ENCODE measurements around the gene PCBP3. TPM values are rescaled to one million over a fixed set of nuclear protein-coding genes. Genes with fewer than 3 reads are reported as not detected.

PCBP3 gene
- polyA plus RNA-seq, 1 donor from 2014 or later: 1.7 TPM

- TF ChIP-seq TAF1 (IDR thresholded peaks at IDR 0.05; ENCODE audit: low read depth): no peak
- TF ChIP-seq EZH2 (IDR thresholded peaks at IDR 0.05; ENCODE audit: borderline replicate concordance, insufficient read depth, low read length, poor library complexity, severe bottlenecking): no peak
- TF ChIP-seq EP300 (conservative IDR thresholded peaks at IDR 0.05; ENCODE audit: poor library complexity, severe bottlenecking): no peak
- TF ChIP-seq CTCF (IDR thresholded peaks at IDR 0.05; ENCODE audit: poor library complexity, severe bottlenecking): no peak
- TF ChIP-seq REST (IDR thresholded peaks at IDR 0.05; ENCODE audit: borderline replicate concordance): no peak
- TF ChIP-seq SMC3 (conservative IDR thresholded peaks at IDR 0.05; ENCODE audit: poor library complexity): no peak
- no peak for TF ChIP-seq POLR2AphosphoS5 (IDR thresholded peaks at IDR 0.05)
- TF ChIP-seq RAD21 (conservative IDR thresholded peaks at IDR 0.05): no peak
- no peak for TF ChIP-seq MXI1 (conservative IDR thresholded peaks at IDR 0.05; ENCODE audit: poor library complexity, severe bottlenecking)
- Histone ChIP-seq H3K9me3 (ENCODE audit: low read length) (no peaks in the 10 kb centered on the region), H2AFZ (ENCODE audit: low read depth, low read length) (no peak overlapping the region), H3K36me3 (ENCODE audit: insufficient read depth, low read length) (no peaks in the 10 kb centered on the region), H3K4me2 (ENCODE audit: low read length) (no peak overlapping the region), H3K9me2 (ENCODE audit: insufficient read depth, low read length) (no peaks in the 10 kb centered on the region), H3K9ac (ENCODE audit: low read length) (no peak overlapping the region), H3K27ac (ENCODE audit: low read length) (no peak overlapping the region), H3K4me3 (ENCODE audit: low read length) (no peak overlapping the region), H3K27me3 (ENCODE audit: insufficient read depth, low read depth, low read length) (no peaks in the 10 kb centered on the region), H3K79me2 (replicated peaks; ENCODE audit: insufficient read depth, low read length) (no peaks in the 10 kb centered on the region), H4K20me1 (ENCODE audit: insufficient read depth) (no peaks in the 10 kb centered on the region), H3F3A (ENCODE audit: insufficient read depth, low read length, poor library complexity, severe bottlenecking) (no peaks in the 10 kb centered on the region)
Measured at GRCh38 chr21:45843426-45843825, 199.9 kb downstream of the PCBP3 start.

GRCh38 chr21:45844181-45844580, 200.7 kb downstream of the PCBP3 start:
- TF ChIP-seq REST (IDR thresholded peaks at IDR 0.05; ENCODE audit: borderline replicate concordance): no peak
- TF ChIP-seq EZH2 (IDR thresholded peaks at IDR 0.05; ENCODE audit: borderline replicate concordance, insufficient read depth, low read length, poor library complexity, severe bottlenecking): no peak
- no peaks in the 10 kb centered on the region for H3K36me3 ChIP-seq (ENCODE audit: insufficient read depth, low read length)
- H3K9me3 ChIP-seq (ENCODE audit: low read length): no peaks in the 10 kb centered on the region

More at GRCh38 chr21:45844181-45844580, 200.7 kb downstream of the PCBP3 start:
- no peak overlapping the region for H3K4me2 ChIP-seq (ENCODE audit: low read length)
- H3K4me3 ChIP-seq (ENCODE audit: low read length): no peak overlapping the region
- no peaks in the 10 kb centered on the region for H3K79me2 ChIP-seq (replicated peaks; ENCODE audit: insufficient read depth, low read length)
- H2AFZ ChIP-seq (ENCODE audit: low read depth, low read length): no peak overlapping the region
- H3K27ac ChIP-seq (ENCODE audit: low read length): no peak overlapping the region
- H3K9me2 ChIP-seq (ENCODE audit: insufficient read depth, low read length): no peaks in the 10 kb centered on the region
- H3F3A ChIP-seq (ENCODE audit: insufficient read depth, low read length, poor library complexity, severe bottlenecking): no peaks in the 10 kb centered on the region
- no peaks in the 10 kb centered on the region for H4K20me1 ChIP-seq (ENCODE audit: insufficient read depth)
- no peak overlapping the region for H3K9ac ChIP-seq (ENCODE audit: low read length)
- no peaks in the 10 kb centered on the region for H3K27me3 ChIP-seq (ENCODE audit: insufficient read depth, low read depth, low read length)

All from neural cell (in vitro differentiated cells).